Right hindlimb (tissue), 1 donor: ENCODE results near the gene CD83.
A peak's percentile ranks its signal among the peaks of the same experiment; 100 is the strongest.

ENCODE experiments used
- DNase-seq: peaks from one replicate; pipeline ENCODE4 v3.0.0-alpha.2; 2018

CD83 gene

GRCh38 chr6:14127611-14128010 is 10.0 kb downstream of the CD83 start:
- DNase-seq = no peak

- DNase-seq = no peak
Measured at GRCh38 chr6:14128012-14128411, 10.4 kb downstream of the CD83 start.

GRCh38 chr6:14128746-14129145 is 11.2 kb downstream of the CD83 start:
- no peak for DNase-seq

- DNase-seq = peak; percentile 80
Measured at GRCh38 chr6:14129575-14129974, 12.0 kb downstream of the CD83 start.

GRCh38 chr6:14130435-14131075 is 13.0 kb downstream of the CD83 start:
- DNase-seq = no peak

- no peak for DNase-seq
Measured at GRCh38 chr6:14131579-14131978, 14.0 kb downstream of the CD83 start.

GRCh38 chr6:14132244-14132920 is 14.8 kb downstream of the CD83 start:
- DNase-seq = no peak

- DNase-seq = no peak
Measured at GRCh38 chr6:14132921-14133275, 15.3 kb downstream of the CD83 start.

GRCh38 chr6:14134211-14134910 is 16.8 kb downstream of the CD83 start:
- no peak for DNase-seq

- DNase-seq = no peak
Measured at GRCh38 chr6:14135893-14136539, 18.4 kb downstream of the CD83 start.

- no peak for DNase-seq
Measured at GRCh38 chr6:14138701-14139215, 21.2 kb downstream of the CD83 start.

GRCh38 chr6:14141351-14142062 is 23.9 kb downstream of the CD83 start:
- no peak for DNase-seq

- no peak for DNase-seq
Measured at GRCh38 chr6:14142063-14142450, 24.5 kb downstream of the CD83 start.

- no peak for DNase-seq
Measured at GRCh38 chr6:14142511-14143223, 25.1 kb downstream of the CD83 start.

GRCh38 chr6:14143305-14143704 is 25.7 kb downstream of the CD83 start:
- DNase-seq = no peak

GRCh38 chr6:14144678-14145113 is 27.1 kb downstream of the CD83 start:
- peak; percentile 63 for DNase-seq

GRCh38 chr6:14146506-14147096 is 29.0 kb downstream of the CD83 start:
- peak; percentile 38 for DNase-seq

GRCh38 chr6:14147891-14148290 is 30.3 kb downstream of the CD83 start:
- DNase-seq = no peak

- DNase-seq = no peak
Measured at GRCh38 chr6:14148471-14148870, 30.9 kb downstream of the CD83 start.

- DNase-seq = no peak
Measured at GRCh38 chr6:14149053-14149738, 31.6 kb downstream of the CD83 start.

GRCh38 chr6:14149739-14150130 is 32.2 kb downstream of the CD83 start:
- peak; percentile 78 for DNase-seq
